GM20431 (cell line): ENCODE measurements around the gene MBD3L4.
"Not testable (repeated sequence)": the region's sequence is repeated elsewhere in the genome, so short reads cannot be mapped to it uniquely, and the experiment has no call there.

Experiments
- in situ Hi-C: fragments of 300-500 bp; cut with MseI, MboI; formaldehyde crosslinking; loops from one replicate; pipeline ENCODE4 v1.15.0; 2020; ENCODE audit warnings: low sequenced_read_pairs; ENCODE audit not compliant: unreplicated experiment

The MBD3L4 gene

DNA sequence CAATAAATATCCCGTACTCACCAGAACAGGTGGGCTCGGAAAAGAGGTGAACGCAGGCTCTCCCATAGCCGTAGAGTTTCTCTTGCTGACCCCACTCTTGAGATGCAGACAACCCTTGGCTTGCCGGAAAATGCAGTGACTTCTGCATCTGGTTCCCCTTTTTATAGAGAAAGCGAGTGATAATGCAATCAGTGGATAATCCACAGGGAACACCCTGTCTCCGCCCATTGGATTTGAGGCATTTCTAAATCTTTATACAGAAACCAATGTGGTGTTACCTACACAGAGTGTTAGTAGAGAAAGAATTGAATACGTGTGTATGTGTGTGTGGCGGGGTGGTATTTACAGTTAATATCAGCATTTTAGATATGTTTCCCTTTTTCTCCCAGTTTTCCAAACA, at the start of gene MBD3L4:
MBD3L4 (minus strand) TSS at position 101 of the 400 bp plus-strand sequence; CDS start at position 66, 35 bp downstream.
- in situ Hi-C loops = not testable (repeated sequence)

DNA sequence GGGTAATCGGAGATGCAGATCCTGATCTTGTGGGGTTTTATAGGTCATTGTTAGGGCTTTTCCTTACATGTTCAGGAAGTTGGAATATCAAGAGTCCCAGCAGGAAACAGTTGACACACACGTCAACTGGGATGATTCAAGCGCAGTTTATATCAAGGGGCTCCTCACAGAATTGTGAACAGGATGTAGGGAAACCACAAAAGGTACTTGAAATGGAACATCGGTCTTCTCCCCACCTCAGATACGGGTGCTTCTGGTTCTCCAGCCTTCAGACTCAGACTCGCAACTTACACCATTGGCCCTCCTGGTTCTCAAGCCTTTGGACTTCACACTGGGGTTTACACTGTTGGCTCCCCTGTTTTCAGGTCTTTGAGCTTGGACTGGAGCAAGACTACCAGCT, 49.0 kb upstream of the MBD3L4 start:
- in situ Hi-C loops = no loop called here

DNA sequence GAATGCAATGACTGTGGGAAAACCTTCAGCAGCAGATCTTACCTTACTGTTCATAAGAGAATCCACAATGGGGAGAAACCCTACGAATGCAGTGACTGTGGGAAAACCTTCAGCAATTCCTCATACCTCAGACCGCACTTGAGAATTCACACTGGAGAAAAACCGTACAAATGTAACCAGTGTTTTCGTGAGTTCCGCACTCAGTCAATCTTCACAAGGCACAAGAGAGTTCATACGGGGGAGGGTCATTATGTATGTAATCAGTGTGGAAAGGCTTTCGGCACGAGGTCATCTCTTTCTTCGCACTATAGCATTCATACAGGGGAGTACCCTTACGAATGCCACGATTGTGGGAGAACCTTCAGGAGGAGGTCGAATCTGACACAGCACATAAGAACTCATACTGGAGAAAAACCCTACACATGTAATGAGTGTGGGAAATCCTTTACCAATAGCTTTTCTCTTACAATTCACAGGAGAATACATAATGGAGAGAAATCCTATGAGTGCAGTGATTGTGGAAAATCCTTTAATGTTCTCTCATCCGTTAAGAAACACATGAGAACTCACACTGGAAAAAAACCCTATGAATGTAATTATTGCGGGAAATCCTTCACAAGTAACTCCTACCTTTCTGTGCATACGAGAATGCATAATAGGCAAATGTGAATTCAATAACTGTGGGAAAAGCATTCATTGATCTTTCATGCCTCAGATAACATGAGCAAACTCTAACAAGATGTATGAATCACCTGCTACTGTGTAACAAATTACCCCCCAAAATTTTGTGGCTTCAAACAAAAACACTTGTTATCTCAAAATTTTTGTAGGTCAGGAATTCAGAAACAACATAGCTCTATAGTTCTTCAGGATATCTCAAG, 43.3 kb upstream of the MBD3L4 start:
- in situ Hi-C loops = no loop called here

DNA sequence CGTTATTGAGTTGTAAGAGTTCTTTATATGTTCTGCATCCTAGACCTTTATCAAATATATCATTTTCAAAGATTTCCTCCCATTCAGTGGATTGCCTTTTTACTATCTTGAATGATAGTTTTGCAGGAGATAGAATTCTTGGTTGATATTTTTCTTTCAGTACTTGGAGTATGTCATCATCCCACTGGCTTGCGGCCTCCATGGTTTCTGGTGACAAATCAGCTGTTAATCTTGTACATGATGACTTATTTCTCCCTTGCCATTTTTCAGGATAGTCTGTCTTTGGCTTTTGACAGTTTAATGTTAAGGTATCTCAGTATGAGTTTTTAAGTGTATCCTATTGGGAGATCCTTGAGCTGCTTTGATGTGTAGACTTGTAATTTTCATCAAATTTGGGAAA, 38.0 kb upstream of the MBD3L4 start:
- in situ Hi-C loops = no loop called here

DNA sequence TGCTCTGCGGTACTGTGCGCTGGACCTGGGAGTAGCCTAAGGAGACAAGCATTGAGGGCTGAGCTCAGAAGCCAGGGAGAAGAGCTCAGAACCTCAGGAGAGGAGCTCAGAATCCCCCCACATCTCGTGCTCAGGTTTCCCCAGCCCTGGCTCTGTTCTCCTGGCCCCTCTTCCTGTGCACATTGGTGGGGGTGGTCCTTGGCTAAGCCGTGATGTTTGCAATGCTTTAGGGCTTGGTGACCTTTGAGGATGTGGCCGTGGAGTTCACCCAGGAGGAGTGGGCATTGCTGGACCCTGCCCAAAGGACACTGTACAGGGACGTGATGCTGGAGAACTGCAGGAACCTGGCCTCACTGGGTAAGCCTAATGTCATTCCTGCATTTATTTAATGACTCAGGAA, 36.2 kb upstream of the MBD3L4 start:
- in situ Hi-C loops = no loop called here

DNA sequence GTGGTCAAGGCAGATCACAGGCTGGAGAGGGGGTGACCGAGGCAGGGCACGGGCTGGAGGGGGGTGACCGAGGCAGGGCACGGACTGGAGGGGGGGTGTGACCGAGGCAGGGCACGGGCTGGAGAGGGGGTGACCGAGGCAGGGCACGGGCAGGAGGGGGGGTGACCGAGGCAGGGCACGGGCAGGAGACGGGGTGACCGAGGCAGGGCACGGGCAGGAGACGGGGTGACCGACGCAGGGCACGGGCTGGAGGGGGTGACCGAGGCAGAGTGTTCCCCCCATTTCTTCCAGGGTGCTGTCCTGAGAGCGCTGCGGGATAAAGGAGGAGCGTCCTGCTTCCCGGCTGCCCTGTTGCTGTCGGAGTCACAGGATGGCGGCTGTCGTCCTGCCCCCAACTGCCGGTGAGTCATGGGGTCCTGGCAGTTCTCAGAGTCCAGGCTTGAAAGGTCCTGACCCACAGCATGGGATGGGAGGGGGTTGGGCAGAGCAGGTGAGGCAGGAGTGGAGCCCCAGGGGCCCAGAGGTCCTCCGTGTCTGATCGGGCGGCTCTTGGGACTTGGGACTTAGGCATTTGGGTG, 34.8 kb upstream of the MBD3L4 start:
- in situ Hi-C loops = no loop called here

DNA sequence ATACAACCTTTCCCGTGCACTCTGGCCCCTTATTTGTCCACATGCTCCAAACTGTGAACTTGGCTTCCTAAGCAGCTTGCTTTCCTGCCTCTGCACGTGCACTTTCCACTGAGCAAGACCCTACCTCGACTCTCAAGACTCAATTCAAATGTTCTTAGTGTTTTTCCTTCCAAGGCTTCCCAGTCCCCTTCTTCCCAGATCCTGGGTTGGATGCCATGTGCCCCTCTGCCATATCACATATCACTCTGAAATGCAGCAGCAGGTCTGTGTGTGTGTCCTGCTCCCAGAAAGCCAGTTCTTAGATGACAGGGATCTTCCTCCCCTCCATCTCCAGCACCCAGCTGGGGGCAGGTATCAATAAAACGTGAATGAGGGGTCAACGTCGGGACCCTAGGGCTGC, 32.6 kb upstream of the MBD3L4 start:
- in situ Hi-C loops = no loop called here

DNA sequence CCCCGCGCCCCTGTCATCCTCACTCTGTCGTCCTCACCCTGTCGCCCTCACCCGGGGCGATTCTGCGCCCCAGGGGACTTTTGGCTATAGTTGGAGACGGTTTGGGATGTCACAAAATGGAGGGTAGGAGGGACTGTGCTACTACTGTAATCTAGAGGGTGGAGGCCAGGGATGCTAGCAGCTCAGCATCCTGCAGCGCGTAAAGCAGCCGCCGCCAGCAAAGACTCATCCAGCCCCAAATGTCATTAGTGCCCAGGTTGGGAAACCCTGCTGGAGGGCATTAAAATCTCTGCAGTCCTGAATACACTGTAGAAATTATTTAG, 29.9 kb upstream of the MBD3L4 start:
- in situ Hi-C loops = no loop called here

DNA sequence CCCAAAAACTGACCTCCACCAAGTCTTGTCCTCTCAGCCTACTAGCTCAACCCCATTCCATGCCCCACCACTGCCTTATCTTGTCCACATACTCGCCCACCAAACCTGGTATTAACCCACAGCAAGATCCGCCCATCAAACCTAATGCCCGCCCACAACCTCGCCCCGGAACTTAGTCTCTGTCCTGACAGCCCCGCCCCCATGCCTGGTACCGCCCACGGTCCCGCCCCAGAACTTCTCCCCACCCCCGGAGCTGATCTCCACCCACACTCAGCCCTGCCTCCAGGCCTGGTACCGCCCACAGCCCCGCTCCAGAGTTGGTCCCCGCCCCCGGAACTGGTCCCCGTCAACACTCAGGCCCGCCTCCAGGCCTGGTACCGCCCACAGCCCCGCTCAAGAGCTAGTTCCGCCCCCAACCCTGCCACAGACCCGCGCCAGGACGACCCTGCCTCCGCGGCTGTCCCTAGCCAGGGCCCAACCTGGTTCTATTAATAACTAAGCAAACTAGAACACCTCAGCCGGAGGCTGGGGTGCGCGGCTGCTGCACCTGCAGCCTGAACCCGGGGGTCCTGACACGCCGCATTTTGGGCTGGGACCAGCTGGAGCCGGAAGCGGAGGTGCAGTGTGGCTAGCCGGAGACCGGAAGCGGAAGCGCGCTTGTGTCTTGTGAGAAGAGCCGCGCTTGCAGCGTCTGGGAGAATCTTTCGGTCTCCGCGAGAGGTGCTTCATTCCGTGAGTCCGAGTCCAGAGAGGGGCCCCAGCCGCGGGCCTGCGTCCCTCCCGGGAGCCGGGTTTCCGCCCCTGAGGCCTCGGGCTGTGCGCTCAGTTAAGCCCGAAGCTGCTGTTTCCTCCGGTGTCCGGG, 29.3 kb upstream of the MBD3L4 start, which contains the start of gene ZNF557:
ZNF557 (plus strand) TSS at position 662 of the 862 bp plus-strand sequence. CDS start 5,372 bp downstream, outside the sequence.
- in situ Hi-C loops = no loop called here

DNA sequence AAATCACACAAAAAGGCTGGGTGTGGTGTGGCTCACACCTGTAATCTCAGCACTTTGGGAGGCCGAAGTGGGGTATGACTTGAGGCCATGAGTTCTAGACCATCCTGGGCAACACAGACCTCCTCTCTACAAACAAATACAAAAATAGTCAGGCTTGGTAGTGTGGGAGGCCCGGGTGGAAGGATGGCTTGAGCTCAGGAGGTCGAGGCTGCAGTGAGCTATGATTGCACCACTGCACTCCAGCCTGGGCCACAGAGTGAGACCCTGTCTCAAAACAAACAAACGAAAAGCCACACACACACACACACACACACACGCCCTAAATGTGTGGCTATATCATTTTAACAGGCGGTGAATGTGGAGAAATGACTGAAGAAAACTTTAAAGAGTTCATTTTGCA, 28.6 kb upstream of the MBD3L4 start:
- in situ Hi-C loops = no loop called here

DNA sequence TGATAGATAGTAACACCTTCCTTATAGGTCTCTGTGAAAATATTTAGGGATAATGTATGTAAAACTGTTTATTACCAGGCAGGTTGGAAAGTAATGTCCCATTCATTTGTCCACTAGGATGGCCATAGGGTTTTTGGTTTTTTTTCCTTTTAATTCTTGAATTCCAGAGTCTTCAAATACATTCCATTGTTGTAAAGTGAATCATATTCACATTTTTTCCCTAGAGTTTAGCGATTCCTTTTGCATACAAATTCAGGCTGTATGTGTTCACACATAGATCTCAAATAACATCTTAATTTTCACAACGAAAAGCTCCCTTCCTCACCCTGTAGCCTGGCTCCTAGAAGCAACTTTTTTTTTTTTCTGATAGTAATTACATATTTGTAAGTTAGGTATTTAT, 27.7 kb upstream of the MBD3L4 start:
- in situ Hi-C loops = no loop called here

DNA sequence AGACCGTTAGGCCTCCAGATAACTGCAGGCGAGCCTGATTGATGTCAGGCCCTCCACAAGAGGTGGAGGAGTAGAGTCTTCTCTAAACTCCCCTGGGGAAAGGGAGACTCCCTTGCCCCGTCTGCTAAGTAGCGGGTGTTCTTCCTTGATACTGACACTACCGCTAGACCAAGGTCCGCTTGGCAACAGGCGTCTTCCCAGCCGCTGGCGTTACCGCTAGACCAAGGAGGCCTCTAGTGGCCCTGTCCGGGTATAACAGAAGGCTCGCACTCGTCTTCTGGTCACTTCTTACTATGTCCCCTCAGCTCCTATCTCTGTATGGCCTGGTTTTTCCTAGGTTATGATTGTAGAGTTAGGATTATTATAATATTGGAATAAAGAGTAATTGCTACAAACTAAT, 27.1 kb upstream of the MBD3L4 start:
- in situ Hi-C loops = not testable (repeated sequence)

DNA sequence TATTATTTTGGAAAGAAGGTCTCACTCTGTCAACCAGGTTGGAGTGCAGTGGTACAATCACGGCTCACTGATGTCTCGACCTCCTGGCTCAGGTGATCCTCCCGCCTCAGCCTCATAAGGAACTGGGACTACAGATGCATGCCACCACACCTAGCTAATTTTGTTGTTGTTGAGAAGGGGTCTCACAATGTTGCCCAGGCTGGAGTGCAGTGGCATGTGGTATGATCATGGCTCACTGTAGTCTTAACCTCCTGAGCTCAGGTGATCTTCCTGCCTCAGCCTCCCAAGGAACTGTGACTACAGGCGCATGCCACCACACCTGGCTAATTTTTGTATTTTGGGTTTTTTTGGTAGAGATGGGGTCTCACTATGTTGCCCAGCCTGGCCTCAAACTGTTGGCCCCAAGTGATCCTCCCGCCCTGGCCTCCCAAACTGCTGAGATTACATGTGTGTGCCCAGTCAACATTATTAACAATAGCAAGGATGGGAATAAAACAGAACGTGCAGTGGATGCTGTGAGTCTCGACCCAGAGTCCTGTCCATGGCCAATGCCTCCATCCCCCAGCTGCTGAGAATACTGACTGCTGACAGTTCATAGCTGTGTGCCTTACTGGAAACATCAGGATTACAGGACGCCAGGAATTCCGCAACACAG, 23.9 kb upstream of the MBD3L4 start:
- in situ Hi-C loops = no loop called here

DNA sequence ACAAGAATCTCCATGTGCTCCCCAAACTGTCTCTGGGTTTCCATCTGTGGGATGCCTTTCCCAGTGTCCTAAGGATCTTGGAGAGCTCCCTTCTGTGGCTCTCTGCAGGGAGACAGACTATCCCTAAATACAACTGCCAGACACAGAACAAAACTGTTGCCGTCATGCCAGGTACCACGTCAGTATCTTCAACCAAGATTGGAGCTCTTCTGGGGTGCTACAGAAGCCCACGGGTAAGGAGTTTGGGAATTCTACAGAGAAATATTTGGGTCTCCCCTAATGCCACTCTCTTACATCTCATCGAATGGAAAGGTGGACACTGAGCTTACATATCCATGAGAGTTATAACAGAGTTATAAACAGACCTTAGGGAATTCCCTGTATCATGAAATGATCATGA, 23.4 kb upstream of the MBD3L4 start:
- in situ Hi-C loops = no loop called here

DNA sequence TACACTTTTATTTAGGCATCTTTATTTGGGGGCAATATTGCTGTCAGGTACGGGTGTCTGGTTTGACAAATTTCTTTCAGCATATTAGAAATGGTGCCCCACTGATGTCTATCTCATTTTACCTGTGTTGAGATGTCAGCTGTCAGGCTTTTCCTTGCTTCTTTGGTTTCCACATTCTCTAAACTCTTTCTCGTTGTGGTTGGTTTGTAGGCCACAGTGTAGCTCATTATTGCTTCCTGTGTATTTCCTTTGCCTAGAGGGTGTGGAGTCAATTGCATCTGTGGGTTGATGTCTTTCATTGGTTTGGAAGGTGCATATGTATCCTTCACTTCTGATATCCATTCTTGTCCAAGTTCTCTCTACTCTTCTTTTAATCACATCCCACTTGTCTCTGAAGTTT, 20.0 kb upstream of the MBD3L4 start:
- in situ Hi-C loops = not testable (repeated sequence)

DNA sequence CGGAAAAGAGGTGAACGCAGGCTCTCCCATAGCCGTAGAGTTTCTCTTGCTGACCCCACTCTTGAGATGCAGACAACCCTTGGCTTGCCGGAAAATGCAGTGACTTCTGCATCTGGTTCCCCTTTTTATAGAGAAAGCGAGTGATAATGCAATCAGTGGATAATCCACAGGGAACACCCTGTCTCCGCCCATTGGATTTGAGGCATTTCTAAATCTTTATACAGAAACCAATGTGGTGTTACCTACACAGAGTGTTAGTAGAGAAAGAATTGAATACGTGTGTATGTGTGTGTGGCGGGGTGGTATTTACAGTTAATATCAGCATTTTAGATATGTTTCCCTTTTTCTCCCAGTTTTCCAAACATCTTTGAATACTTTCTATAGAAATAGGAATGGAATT, 18.6 kb upstream of the MBD3L4 start, which contains the start of gene MBD3L3:
MBD3L3 (minus strand) TSS at position 101 of the 400 bp plus-strand sequence; CDS start at position 30, 71 bp downstream.
- in situ Hi-C loops = not testable (repeated sequence)

DNA sequence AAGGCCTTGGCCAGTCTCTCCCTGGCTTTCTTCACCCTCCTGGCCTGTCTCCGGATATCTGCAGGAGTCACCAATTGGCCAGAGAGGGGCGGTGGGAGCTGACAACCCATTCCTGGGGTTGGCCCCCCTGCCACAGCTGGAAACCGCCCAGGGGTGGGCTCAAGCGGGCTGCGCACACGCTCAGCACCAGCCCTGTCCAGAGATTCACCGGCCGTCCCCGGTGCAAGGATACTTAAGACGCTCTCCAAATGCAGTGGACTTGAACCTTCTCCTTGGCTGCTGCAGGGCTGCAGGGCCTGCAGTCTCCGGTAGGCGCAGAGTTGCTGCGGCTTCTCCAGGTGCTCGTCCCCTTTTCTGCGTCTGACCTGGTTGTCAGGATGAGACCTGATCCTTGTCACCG, 16.4 kb upstream of the MBD3L4 start:
- in situ Hi-C loops = not testable (repeated sequence)

DNA sequence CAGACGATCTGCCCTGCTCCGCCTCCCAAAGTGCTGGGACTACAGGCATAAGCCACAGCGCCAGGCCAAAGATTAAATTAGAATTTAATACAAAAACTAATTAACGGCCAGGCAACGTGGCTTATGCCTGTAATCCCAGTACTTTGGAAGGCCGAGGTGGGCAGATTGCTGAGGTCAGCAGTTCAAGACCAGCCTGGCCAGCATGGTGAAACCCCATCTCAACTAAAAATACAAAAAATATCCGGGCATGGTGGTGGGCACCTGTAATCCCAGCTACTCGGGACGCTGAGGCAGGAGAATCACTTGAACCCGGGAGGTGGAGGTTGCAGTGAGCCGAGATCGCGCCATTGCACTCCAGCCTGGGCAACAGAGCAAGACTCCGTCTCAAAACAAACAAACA, 15.7 kb upstream of the MBD3L4 start:
- in situ Hi-C loops = not testable (repeated sequence)

DNA sequence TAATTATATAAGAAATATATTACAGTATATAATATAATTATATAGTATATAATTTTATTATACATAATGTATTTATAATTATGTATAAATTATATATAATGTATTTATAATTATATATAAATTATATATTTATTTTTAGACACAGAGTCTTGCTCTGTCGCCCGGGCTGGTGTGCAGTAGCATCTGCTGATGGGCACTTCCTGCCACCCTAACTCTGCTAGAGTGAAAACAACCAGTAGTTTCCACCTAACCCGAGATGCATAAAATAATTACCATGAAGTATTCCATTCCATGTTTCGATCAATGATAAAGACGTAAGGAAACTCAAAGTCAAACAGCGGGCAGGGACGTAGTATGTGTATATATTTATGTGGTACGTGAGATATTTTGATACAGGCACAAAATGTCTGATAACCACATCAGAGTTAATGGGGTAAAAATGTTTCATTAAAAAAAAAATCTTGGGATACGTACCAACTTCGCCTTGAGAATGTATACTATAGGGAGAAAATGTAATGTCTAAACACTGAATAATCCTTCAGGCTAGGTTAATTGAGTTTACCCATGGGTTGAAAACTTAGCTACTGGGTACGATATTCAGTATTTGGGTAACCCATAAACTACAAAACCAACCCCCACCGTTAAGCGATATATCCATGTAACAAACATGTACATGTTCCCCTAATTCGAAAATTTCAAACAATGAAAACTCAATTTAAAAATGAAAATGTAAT, 14.8 kb upstream of the MBD3L4 start:
- in situ Hi-C loops = not testable (repeated sequence)
